GM19372 (cell line): Measurements from ENCODE around the gene OR8G1.
A peak's percentile ranks its signal among the peaks of the same experiment; 100 is the strongest.
"Not testable (repeated sequence)": the region's sequence is repeated elsewhere in the genome, so short reads cannot be mapped to it uniquely, and the experiment has no call there.

Experiments used
- ATAC-seq: cut with Tn5 transposase; IDR thresholded peaks from one replicate; pipeline ENCODE4 v1.9.1; 2021; ENCODE audit warnings: mild to moderate bottlenecking, low read depth, moderate library complexity; ENCODE audit not compliant: unreplicated experiment

The OR8G1 gene

DNA sequence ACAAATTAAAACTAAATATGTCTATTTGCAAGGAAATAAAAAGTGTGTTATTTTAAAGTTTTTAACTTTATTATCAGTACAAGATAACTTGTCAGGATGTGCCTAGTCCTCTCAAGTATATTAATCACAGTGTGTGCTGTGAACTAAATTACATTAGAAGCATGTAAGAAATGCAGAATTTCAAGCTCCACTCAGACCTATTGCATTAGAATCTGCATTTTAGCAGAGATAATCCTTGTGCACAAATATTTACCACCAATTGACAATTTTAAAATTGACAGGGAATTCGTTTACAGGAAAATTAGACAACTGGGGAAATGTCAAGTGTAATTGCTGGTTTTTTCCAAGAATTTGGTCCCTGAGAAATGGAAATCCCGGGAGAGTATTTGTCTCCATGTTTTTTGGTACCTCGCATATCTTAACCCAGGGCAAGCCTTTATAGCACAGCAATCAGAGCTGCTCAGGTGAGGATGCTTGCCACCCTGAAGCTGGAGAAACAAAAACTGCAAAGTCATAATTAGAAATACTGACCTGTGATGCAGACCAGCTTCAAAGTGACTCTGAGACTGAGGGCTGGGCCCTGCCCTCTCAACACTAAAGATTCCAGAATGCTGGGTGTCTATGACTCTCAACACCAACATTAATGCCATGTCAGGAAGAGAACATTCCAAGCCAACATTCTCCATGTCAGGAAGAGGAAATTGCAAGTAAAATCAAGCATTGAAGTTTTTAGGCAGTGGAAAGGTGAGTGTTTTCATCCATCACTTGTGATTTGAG lies at the start of gene OR8G1:
Gene OR8G1, plus strand, starts transcription at position 475 of the 777 bp plus-strand sequence. CDS start 8,581 bp downstream, outside the sequence.
- no peak for ATAC-seq

DNA sequence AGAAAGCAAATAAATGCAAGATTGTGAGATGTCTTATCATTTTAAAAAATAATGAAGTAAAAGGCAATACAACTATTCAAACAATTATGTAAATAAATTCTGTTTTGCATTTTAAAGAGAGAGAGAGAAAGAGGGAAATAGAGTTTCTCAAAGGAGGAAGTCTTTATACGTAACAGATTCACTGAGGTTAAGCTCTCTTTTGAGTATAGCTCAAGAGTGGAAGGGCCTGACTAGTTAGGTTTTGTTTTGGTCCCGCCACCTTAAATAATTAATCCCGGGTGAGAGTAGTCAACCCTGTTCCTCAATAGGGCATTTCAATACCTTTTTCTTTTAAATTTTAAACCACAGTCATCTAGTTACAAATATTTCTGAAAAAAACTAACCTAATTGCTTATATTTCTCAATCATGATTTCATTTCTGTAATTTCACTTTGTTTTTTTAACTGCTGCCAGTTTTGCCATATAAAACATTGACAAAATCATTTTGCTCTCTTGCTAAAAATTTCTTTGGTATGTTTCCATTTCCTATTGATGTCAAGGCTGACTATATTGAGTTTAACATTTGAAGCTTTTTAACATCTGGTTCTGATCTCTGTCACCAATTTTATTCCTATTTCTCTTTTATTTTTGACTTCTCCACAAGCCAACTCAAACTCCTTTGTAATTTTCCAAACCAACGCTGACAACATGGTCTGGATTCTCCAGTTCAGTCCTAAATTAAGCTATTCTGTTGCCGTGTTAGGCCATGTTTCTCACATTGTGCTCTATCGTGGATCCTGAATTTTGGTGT lies 47.5 kb upstream of the OR8G1 start:
- ATAC-seq: peak; percentile 53

DNA sequence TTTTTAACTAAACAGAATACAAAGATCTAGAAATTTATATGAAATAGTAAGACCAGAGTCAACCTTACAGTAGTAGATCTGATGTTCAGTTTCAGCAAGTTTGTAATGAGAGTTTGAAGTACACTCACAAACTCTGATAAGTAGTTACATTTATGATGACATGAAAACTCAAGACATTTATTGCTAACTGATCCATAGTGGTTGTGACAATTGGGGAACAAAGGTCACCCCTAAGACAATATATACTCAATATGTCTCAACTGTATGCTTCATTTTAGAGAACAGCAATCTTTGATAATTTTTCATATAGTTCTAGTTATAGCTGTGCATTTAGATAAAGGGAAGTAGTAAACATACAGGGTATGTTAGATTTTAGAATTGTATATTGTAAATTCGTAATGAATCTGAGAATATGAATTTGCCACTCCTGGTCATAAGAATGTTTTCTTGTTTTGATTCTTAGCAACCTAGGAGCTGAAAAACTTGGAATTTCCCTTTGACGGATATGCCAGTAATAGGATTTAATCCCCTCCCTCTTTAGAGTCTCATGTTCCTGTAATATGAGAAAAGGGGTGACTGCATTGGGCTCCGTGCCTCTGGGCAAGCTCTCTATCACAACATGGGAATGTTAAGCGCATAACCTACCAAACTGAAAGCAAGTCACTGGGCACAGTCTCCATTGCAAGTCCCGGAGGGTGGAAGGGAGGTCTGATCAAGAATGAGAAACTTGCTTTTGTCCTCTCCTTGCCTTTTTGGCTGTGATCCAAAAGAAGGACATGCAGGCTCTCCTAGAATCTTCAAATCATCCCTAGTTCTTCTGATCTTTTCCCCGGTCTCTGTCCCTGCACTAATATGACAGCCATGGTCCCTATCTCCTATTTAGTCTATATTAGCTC lies 46.4 kb upstream of the OR8G1 start:
- ATAC-seq: no peak

DNA sequence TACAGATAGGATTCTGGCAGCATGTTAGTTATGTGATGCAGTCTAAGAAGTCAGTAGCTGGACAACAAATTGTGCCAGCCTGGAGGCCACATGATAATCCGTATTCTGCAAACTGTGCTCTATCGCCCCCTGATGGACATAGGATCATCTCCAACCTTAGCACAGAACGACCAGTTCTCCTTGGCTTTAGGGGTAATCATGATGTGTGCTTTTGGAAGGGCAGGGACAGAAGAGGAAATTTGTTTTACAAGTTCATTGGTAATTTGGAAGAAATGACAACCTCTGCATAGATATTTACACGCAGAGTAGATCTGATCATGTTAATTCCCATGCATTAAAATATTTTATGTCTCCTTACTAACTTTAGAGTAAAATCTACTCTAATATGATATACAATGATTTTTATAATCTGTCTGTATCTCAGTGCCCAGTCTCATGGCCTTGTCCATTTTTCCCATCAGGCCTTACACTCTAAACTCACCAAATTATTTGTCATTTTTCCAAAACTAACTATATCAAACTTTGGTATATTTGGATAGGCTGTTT lies 45.6 kb upstream of the OR8G1 start:
- peak; percentile 81 for ATAC-seq

- ATAC-seq: no peak
These were observed 42.9 kb upstream of the OR8G1 start for GRCh38 chr11:124197999-124198398.

GRCh38 chr11:124198897-124199296 lies 42.0 kb upstream of the OR8G1 start:
- ATAC-seq: no peak

DNA sequence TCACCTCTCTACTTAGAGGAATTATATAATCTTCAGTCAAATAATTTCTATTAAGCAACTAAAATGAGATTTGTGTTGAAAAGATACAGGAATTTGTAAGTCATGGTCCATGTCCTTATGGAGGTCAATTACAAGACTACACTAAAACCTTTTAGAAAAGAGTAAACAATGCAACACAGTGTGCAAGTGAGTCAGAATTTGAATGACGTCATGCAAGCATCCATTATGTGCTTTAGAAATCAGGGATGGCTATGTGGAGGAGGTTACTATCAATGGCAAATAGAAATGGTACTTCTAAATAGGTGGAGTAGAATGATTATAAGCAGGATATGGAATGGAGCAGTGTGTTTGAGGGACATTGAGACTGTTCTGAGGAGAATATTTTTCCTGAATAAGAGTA lies 41.2 kb upstream of the OR8G1 start:
- no peak for ATAC-seq

DNA sequence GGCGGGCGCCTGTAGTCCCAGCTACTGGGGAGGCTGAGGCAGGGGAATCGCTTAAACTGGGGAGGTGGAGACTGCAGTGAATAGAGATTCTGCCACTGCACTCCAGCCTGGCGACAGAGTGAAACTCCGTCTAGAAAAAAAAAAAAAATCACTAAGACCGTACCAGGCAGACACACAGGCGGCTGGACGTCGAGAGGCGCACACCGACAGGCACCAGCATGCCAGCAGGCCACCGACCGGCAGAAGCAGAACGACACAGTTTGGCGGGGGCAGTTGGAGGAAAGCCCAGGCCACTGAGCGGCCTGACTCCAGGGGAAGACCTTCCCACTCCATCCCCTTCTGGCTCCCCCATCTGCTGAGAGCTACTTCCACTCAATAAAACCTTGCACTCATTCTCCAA lies 40.2 kb upstream of the OR8G1 start:
- ATAC-seq: no peak

DNA sequence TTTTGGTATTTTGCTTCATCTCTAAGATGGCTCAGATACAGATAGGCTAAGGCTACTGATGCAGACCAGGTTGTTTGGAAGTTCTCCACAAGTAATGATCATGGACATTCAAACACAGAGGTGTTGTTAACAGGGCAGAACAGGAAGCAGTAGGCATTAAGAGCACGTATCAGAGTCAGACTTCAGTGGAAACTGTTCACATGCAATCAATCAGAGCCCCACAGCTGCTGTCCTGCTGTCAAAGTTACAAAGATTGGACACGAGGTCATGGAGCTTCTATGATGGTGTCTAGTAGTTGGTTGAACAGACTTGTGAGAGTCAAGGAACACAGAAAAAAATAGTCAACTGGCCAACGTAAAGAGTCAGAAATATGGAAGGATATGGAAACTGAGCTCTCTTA lies 37.9 kb upstream of the OR8G1 start:
- ATAC-seq: no peak

DNA sequence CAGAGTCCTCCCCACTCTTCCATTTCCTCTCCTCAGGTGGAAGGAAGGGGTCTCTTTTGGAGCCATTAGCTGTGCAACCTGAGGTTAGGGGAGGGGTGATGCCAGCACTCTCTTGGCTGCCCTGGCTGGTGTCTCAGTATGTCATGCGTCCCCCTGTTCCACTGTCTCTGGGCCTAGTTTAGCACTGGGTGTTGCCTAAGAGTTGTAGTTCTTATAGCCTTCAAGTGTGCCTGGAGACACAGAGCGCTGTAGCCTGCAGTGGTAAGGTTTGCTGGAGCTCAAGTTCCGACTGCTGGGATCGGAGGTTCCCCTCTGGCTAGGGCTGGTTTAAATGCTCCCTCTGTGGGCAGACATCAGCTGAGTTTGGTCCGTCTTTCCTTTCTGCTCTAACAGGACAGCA lies 36.9 kb upstream of the OR8G1 start:
- ATAC-seq: no peak

GRCh38 chr11:124207102-124207792 lies 33.6 kb upstream of the OR8G1 start:
- no peak for ATAC-seq

- no peak for ATAC-seq
These were observed 31.0 kb upstream of the OR8G1 start for GRCh38 chr11:124209824-124210357.

GRCh38 chr11:124210421-124210820 lies 30.5 kb upstream of the OR8G1 start:
- ATAC-seq: no peak

DNA sequence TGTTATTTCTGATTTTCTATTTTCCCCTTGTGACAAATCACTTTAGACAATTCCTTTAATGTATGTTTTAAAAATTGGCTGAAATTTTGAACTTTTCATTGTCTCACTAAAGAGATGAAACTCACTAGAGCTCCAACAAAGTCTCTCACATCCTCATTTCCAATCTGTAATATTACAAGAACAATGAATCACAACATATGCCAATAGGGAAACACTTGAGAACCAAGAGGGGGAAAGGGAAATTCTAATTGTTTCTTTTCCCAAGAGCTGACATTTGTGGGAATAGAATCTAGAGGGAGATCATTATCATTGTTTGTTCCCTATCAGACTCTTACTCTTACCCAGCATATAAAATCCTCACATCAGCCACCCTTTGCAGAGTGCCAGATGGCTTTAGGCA lies 29.6 kb upstream of the OR8G1 start:
- ATAC-seq: no peak

DNA sequence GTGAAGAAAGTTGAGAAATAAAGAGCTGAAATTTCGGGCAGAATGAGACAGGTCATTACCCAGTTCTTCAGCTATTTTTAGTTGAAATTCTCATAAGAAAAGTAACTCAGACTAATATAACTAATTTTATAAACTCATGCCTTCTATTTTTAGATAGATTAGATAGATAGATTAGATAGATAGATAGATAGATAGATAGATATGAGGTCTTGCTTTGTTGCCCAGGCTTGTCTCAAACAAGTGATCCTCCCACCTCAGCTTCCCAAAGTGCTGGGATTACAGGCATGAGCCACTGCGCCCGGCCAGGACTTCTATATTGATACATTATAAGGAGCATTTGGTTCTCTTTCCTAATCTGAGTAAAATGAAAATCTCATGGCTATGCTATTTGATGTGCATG lies 26.9 kb upstream of the OR8G1 start:
- no peak for ATAC-seq

GRCh38 chr11:124219126-124219525 lies 21.8 kb upstream of the OR8G1 start:
- no peak for ATAC-seq

DNA sequence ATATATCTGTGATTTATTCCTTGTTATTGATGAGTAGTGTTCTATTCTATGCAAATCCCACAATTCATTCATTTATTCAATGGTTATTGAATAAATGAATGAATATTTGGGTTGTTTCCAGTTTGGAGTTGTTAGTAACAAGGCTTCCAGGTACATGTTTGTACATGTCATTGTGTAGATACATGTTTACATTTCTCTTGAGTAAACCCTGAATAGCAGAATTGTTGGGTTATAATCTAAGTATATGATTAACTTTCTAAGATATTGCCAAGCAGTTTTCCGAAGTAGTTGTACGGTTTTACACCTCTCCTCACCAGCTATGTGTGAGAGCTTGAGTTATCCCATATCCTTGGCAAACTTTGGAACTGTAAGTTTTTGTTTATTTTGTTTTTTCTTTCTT lies 18.5 kb upstream of the OR8G1 start:
- no peak for ATAC-seq

GRCh38 chr11:124224618-124225423 lies 16.1 kb upstream of the OR8G1 start:
- not testable (repeated sequence) for ATAC-seq

GRCh38 chr11:124225471-124225870 lies 15.4 kb upstream of the OR8G1 start:
- no peak for ATAC-seq
